HepG2 (cell line): ENCODE measurements around the gene ZDHHC14. TPM values are rescaled to one million over a fixed set of nuclear protein-coding genes. Genes with fewer than 3 reads are reported as not detected.

ENCODE experiments used
- ATF1 ChIP-seq: IDR thresholded peaks from 2 replicates; pipeline ENCODE4 v1.6.1; 2016; ENCODE audit warnings: mild to moderate bottlenecking, control low read depth
- BATF2 ChIP-seq: sonication (generic); formaldehyde crosslinking; IDR thresholded peaks from 2 replicates; pipeline ENCODE4 v1.8.0; 2022; ENCODE audit warnings: mild to moderate bottlenecking, missing genetic modification reagents, moderate library complexity
- CEBPB ChIP-seq: IDR thresholded peaks from 2 replicates; pipeline ENCODE4 v1.6.1; 2011; ENCODE audit warnings: low read depth, low read length, improper control_type of control experiment, borderline replicate concordance
- CERS6 ChIP-seq: sonication (generic); formaldehyde crosslinking; IDR thresholded peaks from 2 replicates; pipeline ENCODE4 v1.5.0; 2020; ENCODE audit warnings: missing genetic modification reagents
- CSRNP2 ChIP-seq: sonication (generic); formaldehyde crosslinking; conservative IDR thresholded peaks from 2 replicates; pipeline ENCODE4 v1.8.0; 2022; ENCODE audit warnings: low read depth, missing genetic modification reagents
- DNMT3B ChIP-seq: conservative IDR thresholded peaks from 2 replicates; pipeline ENCODE4 v1.6.1; 2016; ENCODE audit warnings: missing biosample characterization, control low read depth
- E2F5 ChIP-seq: sonication (generic); formaldehyde crosslinking; conservative IDR thresholded peaks from 2 replicates; pipeline ENCODE4 v1.4.0; 2020; ENCODE audit warnings: missing genetic modification reagents
- GTF3A ChIP-seq: sonication (generic); formaldehyde crosslinking; conservative IDR thresholded peaks from 2 replicates; pipeline ENCODE4 v1.4.0; 2020; ENCODE audit warnings: mild to moderate bottlenecking, missing genetic modification reagents
- PHB2 ChIP-seq: fragments of 450-650 bp; IDR thresholded peaks from 2 replicates; pipeline ENCODE4 v1.6.1; 2018; ENCODE audit not compliant: partially characterized antibody
- RFX5 ChIP-seq: IDR thresholded peaks from 2 replicates; pipeline ENCODE4 v1.6.1; 2011; ENCODE audit warnings: low read depth, low read length, improper control_type of control experiment
- RORA ChIP-seq: sonication (generic); formaldehyde crosslinking; IDR thresholded peaks from 2 replicates; pipeline ENCODE4 v1.5.0; 2020; ENCODE audit warnings: mild to moderate bottlenecking, missing genetic modification reagents, moderate library complexity
- THRA ChIP-seq: sonication (generic); formaldehyde crosslinking; IDR thresholded peaks from 2 replicates; pipeline ENCODE4 v1.4.0; 2020; ENCODE audit warnings: missing genetic modification reagents, borderline replicate concordance
- ZNF10 ChIP-seq: sonication (generic); formaldehyde crosslinking; IDR thresholded peaks from 2 replicates; pipeline ENCODE4 v1.4.0; 2020; ENCODE audit warnings: mild to moderate bottlenecking, low read depth, missing genetic modification reagents, borderline replicate concordance
- ZNF274 ChIP-seq: sonication (generic); formaldehyde crosslinking; IDR thresholded peaks from 2 replicates; pipeline ENCODE4 v1.5.1; 2020; ENCODE audit warnings: mild to moderate bottlenecking, missing genetic modification reagents
- ZNF317 ChIP-seq: sonication (generic); formaldehyde crosslinking; IDR thresholded peaks from 2 replicates; pipeline ENCODE4 v1.5.0; 2020; ENCODE audit warnings: mild to moderate bottlenecking, missing genetic modification reagents
- ZNF687 ChIP-seq: sonication (generic); formaldehyde crosslinking; IDR thresholded peaks from 2 replicates; pipeline ENCODE4 v1.5.1; 2020; ENCODE audit warnings: mild to moderate bottlenecking, missing genetic modification reagents, moderate library complexity
- ZSCAN30 ChIP-seq: sonication (generic); formaldehyde crosslinking; IDR thresholded peaks from 2 replicates; pipeline ENCODE4 v1.5.0; 2020; ENCODE audit warnings: mild to moderate bottlenecking, missing genetic modification reagents
- polyA plus RNA-seq, 8 experiments: library from polyadenylated mRNA; depleted of rRNA in 3 of 8; stranded (reverse) in 7 of 8; unstranded in 1 of 8; fragments of >200 nt; fragmentation: Illumina TruSeq in 4 of 8; extraction: Trizol in 4 of 8; gene quantifications; 2 replicates each; pipeline versions ENCODE4 v1.2.1 to v1.2.3, GENCODE V29; 2011 to 2016; ENCODE audit warnings: low read depth in 4 of 8, missing spikeins in 1 of 8, mixed read lengths in 1 of 8; ENCODE audit not compliant: insufficient read depth in 1 of 8
- total RNA-seq, 5 experiments: library from RNA; depleted of rRNA; stranded (reverse); fragments of >200 nt; fragmentation: Illumina TruSeq; extraction: Trizol; gene quantifications; 2 replicates each; pipeline ENCODE4 v1.2.3, GENCODE V29; 2016; ENCODE audit warnings: low read depth in 1 of 5

Gene ZDHHC14
- total and polyA plus RNA-seq, 2 of the 13 experiments (the other 11 are each of a cell fraction or from before 2014, with no cell fraction given), result 3.7 to 9.5 TPM

- no peak for TF ChIP-seq ATF1 (CRISPR knock-in tag)
- no peak for TF ChIP-seq CSRNP2 (CRISPR knock-in tag)
- TF ChIP-seq CEBPB, result no peak
- TF ChIP-seq ZNF317 (CRISPR knock-in tag), result 0 out of 2 replicates have a peak, but pooled peaks have one; percentile 23
- TF ChIP-seq ZSCAN30 (CRISPR knock-in tag), result no peak
- TF ChIP-seq RFX5, result no peak
- no peak for TF ChIP-seq ZNF10
- TF ChIP-seq THRA (CRISPR knock-in tag), result no peak
- no peak for TF ChIP-seq GTF3A (CRISPR knock-in tag)
- no peak for TF ChIP-seq DNMT3B
- TF ChIP-seq BATF2, result no peak
- TF ChIP-seq E2F5, result no peak
- peak; percentile 76 for TF ChIP-seq ZNF687 (CRISPR knock-in tag)
- TF ChIP-seq RORA, result no peak
- no peak for TF ChIP-seq ZNF274 (CRISPR knock-in tag)
- TF ChIP-seq PHB2, result no peak
- no peak for TF ChIP-seq CERS6 (CRISPR knock-in tag)
Observed at GRCh38 chr6:157597461-157598312, 216.7 kb downstream of the ZDHHC14 start (continued).
